ENCODE measurements around the gene SOS2.
A peak's percentile ranks its signal among the peaks of the same experiment; 100 is the strongest.

Gene SOS2

DNA sequence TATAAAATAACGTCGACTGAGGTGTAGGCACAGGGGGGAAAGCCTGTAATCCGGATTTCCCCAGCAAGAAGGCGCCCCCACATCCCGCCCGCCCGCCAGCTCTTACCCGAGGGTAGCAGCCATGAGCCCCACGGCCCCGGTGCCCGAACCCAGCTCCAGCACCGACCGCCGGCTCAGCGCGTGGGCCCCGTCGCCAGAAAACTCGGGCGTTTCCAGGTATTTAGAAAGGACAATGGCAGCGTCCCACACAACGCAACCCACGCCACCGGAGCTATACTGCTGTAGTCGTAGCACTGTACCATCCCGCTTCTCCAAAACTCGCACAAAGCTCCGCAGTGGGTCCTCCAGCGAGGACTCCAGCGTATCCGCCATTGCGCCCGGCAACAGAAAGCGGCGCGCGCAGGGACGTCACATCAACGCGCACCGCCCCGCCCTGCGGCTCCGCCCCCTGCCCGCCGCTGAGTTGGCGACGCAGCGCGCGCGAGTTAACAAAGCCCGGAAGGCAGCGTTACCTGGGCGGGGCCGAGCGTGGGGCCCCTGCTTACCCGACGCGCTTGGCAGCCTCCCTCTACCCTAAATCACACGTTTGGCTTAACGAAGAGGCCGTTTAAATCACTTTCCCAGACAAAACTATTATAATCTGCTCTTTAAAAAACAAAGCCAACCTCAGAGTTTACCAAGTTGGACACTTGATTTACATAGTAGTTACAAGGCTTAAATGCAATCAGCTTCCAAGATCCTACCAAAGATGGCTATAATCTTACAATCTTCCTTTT lies 115.0 kb downstream of the SOS2 start, which contains the start of gene VCPKMT:
Gene VCPKMT, minus strand, starts transcription at position 392 of the 776 bp plus-strand sequence. Its CDS starts 20 bp downstream, at position 372.
- DNase-seq (ENCODE audit: low read depth) = peak; percentile 94

GRCh38 chr14:50113381-50114035 lies 117.9 kb downstream of the SOS2 start:
- no peak for DNase-seq (ENCODE audit: low read depth)

GRCh38 chr14:50110323-50111037 lies 120.9 kb downstream of the SOS2 start:
- no peak for DNase-seq (ENCODE audit: low read depth)

GRCh38 chr14:50109342-50109741 lies 122.0 kb downstream of the SOS2 start:
- peak; percentile 63 for DNase-seq (ENCODE audit: low read depth)

DNA sequence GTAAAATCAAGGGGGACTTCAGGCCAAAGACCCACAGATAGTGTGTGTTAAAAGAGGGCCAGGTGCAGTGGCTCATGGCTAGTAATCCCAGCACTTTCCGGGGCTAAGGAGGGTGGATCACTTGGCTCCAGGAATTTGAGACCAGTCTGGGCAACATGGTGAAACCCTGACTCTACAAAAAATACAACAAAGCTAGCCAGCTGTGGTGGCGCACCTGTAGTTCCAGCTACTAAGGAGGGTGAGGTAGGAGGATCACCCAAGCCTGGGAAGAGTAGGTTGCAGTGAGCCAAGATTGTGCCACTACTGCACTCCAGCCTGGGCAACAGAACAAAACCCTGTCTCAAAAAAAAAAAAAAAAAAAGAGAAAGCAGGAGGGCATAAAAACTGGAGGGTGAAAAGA lies 123.5 kb downstream of the SOS2 start:
- DNase-seq (ENCODE audit: low read depth) = no peak

DNA sequence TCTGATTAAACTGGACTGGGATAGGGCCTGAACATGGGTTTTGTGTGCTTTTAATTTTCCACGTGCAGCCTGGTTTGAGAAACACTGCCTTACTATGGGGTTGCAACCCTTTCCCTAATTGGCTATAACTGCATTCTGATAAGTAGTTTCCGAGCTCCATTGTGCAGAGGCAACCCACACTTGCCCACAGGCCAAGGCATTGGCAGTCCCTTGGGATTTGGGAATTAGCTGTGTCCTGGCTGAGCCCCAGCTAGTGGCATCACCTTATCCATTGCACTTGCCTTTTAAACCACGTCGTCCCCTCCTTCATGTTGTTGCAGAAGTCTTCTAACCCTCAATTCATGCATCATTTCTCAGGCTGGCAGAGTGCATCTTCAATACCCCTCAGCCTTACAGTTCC lies 125.2 kb downstream of the SOS2 start:
- DNase-seq (ENCODE audit: low read depth) = no peak

DNA sequence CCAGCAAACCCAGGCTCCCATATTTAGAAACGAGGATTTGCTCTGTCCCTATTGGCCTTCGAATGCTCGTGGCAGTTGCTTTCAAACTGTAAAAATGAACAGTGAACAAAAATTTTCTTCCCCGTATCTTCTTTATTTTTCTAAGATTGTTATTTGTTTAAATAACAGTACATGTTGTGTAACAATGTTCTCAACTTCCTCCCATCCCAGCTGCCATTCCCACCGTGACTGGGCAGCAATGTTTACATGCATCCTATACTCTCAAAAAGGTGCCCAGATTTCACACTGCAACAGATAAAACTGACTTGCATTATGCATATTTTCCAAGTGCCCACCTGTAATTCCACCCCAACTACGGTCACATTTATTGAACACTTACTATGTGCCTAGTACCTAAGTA lies 127.8 kb downstream of the SOS2 start:
- DNase-seq (ENCODE audit: low read depth) = no peak

GRCh38 chr14:50101417-50101816 lies 130.0 kb downstream of the SOS2 start:
- no peak for DNase-seq (ENCODE audit: low read depth)

DNA sequence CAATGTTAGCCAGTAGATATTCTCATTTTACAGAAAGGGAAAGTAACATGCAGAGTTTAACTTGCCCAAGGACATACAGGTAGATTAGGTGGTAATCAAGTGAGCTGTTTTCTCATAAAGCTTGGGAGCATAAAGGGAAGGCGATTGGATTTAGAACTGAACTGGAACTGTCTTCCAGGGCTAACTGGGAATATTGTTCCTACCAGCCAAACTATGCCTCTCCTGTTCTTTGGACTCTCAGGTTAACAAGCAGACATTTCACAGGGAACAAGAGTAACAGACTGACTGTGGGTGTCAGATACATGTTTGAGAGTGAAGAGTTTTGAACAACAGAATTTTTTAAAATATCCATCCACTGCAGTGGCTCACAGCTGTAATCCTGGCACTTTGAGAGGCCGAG lies 130.6 kb downstream of the SOS2 start:
- no peak for DNase-seq (ENCODE audit: low read depth)

GRCh38 chr14:50099335-50099734 lies 132.0 kb downstream of the SOS2 start:
- DNase-seq (ENCODE audit: low read depth) = peak; percentile 74

GRCh38 chr14:50095895-50096294 lies 135.5 kb downstream of the SOS2 start:
- no peak for DNase-seq (ENCODE audit: low read depth)

DNA sequence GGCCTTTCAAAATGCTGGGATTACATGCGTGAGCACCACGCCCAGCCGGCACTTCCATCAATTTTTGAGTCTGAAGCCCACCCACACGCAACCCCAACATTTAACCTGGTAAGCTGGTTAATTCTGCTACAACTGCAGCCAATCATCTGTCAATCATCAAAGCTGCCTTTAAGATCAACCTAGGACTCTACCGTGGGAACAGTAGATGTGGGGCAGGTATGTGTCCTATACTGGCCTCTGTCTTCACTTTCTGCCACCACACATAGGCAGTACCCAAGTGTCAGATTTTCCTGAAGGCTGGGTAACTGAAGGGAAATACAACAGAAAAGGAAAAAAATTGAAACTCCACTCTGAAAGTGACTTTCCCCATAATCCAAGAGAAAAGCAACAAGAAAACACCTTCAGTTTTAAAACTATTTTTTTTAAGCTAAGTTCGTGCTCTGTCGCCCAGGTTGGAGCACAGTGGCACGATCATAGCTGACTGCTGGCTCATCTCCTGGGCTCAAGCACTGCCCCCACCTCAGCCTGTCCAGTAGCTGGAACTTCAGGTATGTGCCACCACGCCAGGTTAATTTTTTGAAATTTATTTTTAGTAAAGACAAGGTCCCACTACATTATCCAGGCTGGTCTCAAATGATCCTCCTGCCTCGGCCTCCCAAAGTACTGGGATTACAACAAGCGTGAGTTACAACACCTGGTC lies 137.2 kb downstream of the SOS2 start:
- DNase-seq (ENCODE audit: low read depth) = no peak

GRCh38 chr14:50093496-50093895 lies 137.9 kb downstream of the SOS2 start:
- DNase-seq (ENCODE audit: low read depth) = no peak

- no peak for DNase-seq (ENCODE audit: low read depth)
Measured at GRCh38 chr14:50092006-50092555, 139.3 kb downstream of the SOS2 start.

DNA sequence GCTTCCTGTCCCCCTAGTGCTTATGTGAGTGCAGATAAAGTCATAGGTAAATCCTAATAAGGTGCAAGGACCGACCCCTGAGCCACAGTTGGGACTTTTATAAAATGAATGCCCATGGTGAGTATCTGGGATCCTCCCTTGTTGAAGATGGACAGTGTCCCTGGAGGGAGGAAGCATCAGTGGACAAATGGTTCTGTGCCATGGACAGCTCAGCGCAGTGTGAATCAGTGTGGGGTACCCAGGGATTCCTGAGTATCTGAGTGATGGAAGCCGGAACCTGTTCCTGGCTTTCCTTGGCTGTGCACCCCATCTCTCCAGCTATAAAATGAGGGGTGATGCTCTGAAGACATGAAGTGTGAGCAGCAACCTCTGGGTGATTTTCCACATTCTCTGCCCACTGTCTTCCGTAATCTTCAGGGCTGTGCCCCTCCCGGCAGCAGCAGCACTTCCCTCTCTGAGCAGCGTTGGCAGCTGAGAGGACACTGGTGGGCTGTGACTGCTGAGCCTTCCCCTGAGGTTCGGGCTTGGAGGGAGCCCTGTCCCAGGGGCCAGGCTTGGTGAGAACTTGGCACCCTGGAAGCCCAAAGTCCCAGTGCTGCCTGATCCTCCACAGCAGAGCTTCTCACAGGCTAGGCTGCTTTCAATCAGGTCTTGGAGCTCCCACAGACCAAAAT lies 140.0 kb downstream of the SOS2 start:
- DNase-seq (ENCODE audit: low read depth) = no peak

GRCh38 chr14:50089208-50089607 lies 142.2 kb downstream of the SOS2 start:
- DNase-seq (ENCODE audit: low read depth) = no peak

GRCh38 chr14:50088731-50089130 lies 142.6 kb downstream of the SOS2 start:
- no peak for DNase-seq (ENCODE audit: low read depth)

DNA sequence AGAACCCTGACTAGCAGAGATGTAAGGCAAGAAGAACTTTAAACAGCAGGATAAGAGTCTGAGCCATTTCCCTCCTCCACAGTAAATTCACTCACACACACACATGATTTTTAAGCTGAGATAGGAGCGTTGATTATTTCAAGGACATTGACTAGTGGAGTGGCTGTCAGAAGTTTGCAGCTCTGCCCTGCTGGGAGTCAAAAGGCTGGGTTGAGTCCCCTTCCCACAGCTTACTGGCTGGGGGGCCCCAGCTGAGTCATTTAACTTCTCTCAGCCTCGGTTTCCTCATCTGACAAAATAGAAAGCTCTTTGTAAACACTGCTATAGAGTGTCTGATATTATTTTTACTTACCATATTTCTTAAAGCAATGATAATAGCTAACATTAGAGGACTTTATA lies 143.3 kb downstream of the SOS2 start:
- no peak for DNase-seq (ENCODE audit: low read depth)

- DNase-seq (ENCODE audit: low read depth) = no peak
Measured at GRCh38 chr14:50087341-50088116, 143.8 kb downstream of the SOS2 start.

DNA sequence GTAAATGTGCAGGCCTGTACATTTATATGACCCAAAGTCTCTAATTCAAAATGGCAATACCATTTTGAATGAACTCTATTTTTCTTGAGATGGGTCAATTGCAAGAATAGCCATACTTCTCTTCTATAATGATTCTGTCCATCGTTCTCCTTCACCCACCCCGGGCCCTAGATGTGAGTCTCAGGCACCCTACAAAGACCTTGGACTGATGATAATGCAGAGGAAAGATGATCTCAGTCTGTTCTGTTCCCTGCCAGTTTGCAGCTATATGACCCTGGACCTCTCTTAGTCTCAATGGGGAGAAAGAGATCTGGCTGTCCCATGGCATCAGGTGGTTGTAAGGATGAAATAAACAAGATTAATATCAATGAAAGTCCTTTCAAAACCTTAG lies 145.1 kb downstream of the SOS2 start:
- no peak for DNase-seq (ENCODE audit: low read depth)
